WTC11 (cell line): ENCODE measurements around the gene OR51E1. TPM values are rescaled to one million over a fixed set of nuclear protein-coding genes. Genes with fewer than 3 reads are reported as not detected.

Experiments
- ATAC-seq: fragments of 200-7000 bp; cut with Tn5 transposase; 2 replicates; pipeline ENCODE4 v1.10.0; 2021; ENCODE audit warnings: mild to moderate bottlenecking, moderate library complexity
- CTCF ChIA-PET: fragments of 300-600 bp; sonication (Branson Sonifier 250); formaldehyde crosslinking; loops from one replicate; lab custom pipeline; 2021; ENCODE audit warnings: antibody characterized with exemption; lab: Charles Lee
- POLR2A ChIA-PET: fragments of 350-600 bp; sonication (Branson Sonifier 250); formaldehyde crosslinking; loops from one replicate; lab custom pipeline; 2021; ENCODE audit warnings: antibody characterized with exemption; lab: Charles Lee
- DNase-seq: peaks from one replicate; pipeline ENCODE4 v3.0.0; 2021; ENCODE audit warnings: low spot score
- H3K27ac Mint-ChIP-seq: 2 replicates; pipeline ENCODE4 v1.8.0; 2021; ENCODE audit warnings: mixed read lengths
- H3K27me3 Mint-ChIP-seq: 2 replicates; pipeline ENCODE4 v1.8.0; 2021; ENCODE audit warnings: low read depth, mild to moderate bottlenecking, moderate library complexity, mixed read lengths
- H3K36me3 Mint-ChIP-seq: 2 replicates; pipeline ENCODE4 v1.8.0; 2021; ENCODE audit warnings: mixed read lengths
- H3K4me1 Mint-ChIP-seq: 2 replicates; pipeline ENCODE4 v1.8.0; 2022; ENCODE audit warnings: mixed read lengths
- H3K4me3 Mint-ChIP-seq: 2 replicates; pipeline ENCODE4 v1.8.0; 2021; ENCODE audit warnings: mild to moderate bottlenecking, moderate library complexity, mixed read lengths
- H3K9me3 Mint-ChIP-seq: 2 replicates; pipeline ENCODE4 v1.8.0; 2021; ENCODE audit warnings: mixed read lengths
- ARID4B ChIP-seq: sonication (generic); formaldehyde crosslinking; IDR thresholded peaks from 2 replicates; pipeline ENCODE4 v1.8.0; 2023; ENCODE audit warnings: missing genetic modification reagents, mild to moderate bottlenecking, borderline replicate concordance
- ATF1 ChIP-seq: sonication (generic); formaldehyde crosslinking; IDR thresholded peaks from 2 replicates; pipeline ENCODE4 v1.8.1; 2023; ENCODE audit warnings: mild to moderate bottlenecking, moderate library complexity, missing genetic modification reagents
- CTCF ChIP-seq: fragments of 200-600 bp; IDR thresholded peaks from 2 replicates; pipeline ENCODE4 v1.8.0; 2022; ENCODE audit warnings: antibody characterized with exemption
- ERG ChIP-seq: fragments of 250-450 bp; sonication (Bioruptor Pico); IDR thresholded peaks from 2 replicates; pipeline ENCODE4 v1.8.0; 2021; ENCODE audit warnings: mild to moderate bottlenecking
- NFE2L1 ChIP-seq: sonication (generic); formaldehyde crosslinking; IDR thresholded peaks from 2 replicates; pipeline ENCODE4 v1.8.1; 2023; ENCODE audit warnings: missing genetic modification reagents
- NFYB ChIP-seq: sonication (generic); formaldehyde crosslinking; conservative IDR thresholded peaks from 2 replicates; pipeline ENCODE4 v1.8.0; 2022; ENCODE audit warnings: low read depth, missing genetic modification reagents
- NR3C1 ChIP-seq: sonication (generic); formaldehyde crosslinking; conservative IDR thresholded peaks from 2 replicates; pipeline ENCODE4 v1.8.1; 2023; ENCODE audit warnings: low read depth, mild to moderate bottlenecking, missing genetic modification reagents
- PRRX2 ChIP-seq: fragments of 250-450 bp; sonication (Bioruptor Pico); IDR thresholded peaks from 2 replicates; pipeline ENCODE4 v1.8.0; 2021; ENCODE audit warnings: mild to moderate bottlenecking
- RELA ChIP-seq: sonication (generic); formaldehyde crosslinking; IDR thresholded peaks from 2 replicates; pipeline ENCODE4 v1.8.1; 2022; ENCODE audit warnings: missing genetic modification reagents, mild to moderate bottlenecking, borderline replicate concordance
- USF1 ChIP-seq: sonication (generic); formaldehyde crosslinking; IDR thresholded peaks from 2 replicates; pipeline ENCODE4 v1.8.0; 2022; ENCODE audit warnings: mild to moderate bottlenecking, missing genetic modification reagents
- ZBTB21 ChIP-seq: sonication (generic); formaldehyde crosslinking; IDR thresholded peaks from 2 replicates; pipeline ENCODE4 v1.8.1; 2023; ENCODE audit warnings: mild to moderate bottlenecking, missing genetic modification reagents, borderline replicate concordance
- ZNF138 ChIP-seq: sonication (generic); formaldehyde crosslinking; conservative IDR thresholded peaks from 2 replicates; pipeline ENCODE4 v1.8.1; 2022; ENCODE audit warnings: mild to moderate bottlenecking, moderate library complexity, missing genetic modification reagents
- ZNF232 ChIP-seq: sonication (generic); formaldehyde crosslinking; IDR thresholded peaks from 2 replicates; pipeline ENCODE4 v1.8.0; 2022; ENCODE audit warnings: mild to moderate bottlenecking, missing genetic modification reagents
- ZNF416 ChIP-seq: fragments of 250-450 bp; sonication (Bioruptor Pico); IDR thresholded peaks from 2 replicates; pipeline ENCODE4 v1.9.0; 2021; ENCODE audit warnings: mild to moderate bottlenecking, inconsistent platforms
- total RNA-seq: library from RNA; stranded (reverse); gene quantifications from 3 replicates; pipeline ENCODE4 v1.2.3, GENCODE V29; 2021
- TF ChIP-seq, protein P1 (sequence below): fragments of 250-450 bp; sonication (Bioruptor Pico); IDR thresholded peaks from 2 replicates; pipeline ENCODE4 v1.9.0; 2021; ENCODE audit warnings: moderate library complexity, mild to moderate bottlenecking, inconsistent platforms, borderline replicate concordance
- TF ChIP-seq, protein P2 (sequence below): sonication (generic); formaldehyde crosslinking; IDR thresholded peaks from 2 replicates; pipeline ENCODE4 v1.8.1; 2022; ENCODE audit warnings: low read depth, mild to moderate bottlenecking, moderate library complexity, missing genetic modification reagents, borderline replicate concordance
- TF ChIP-seq, protein P3 (sequence below): sonication (generic); formaldehyde crosslinking; IDR thresholded peaks from 2 replicates; pipeline ENCODE4 v1.8.1; 2023; ENCODE audit warnings: mild to moderate bottlenecking, missing genetic modification reagents, moderate library complexity
- TF ChIP-seq, protein P4 (sequence below): sonication (generic); formaldehyde crosslinking; IDR thresholded peaks from 2 replicates; pipeline ENCODE4 v1.8.1; 2022; ENCODE audit warnings: mild to moderate bottlenecking, missing genetic modification reagents, moderate library complexity, borderline replicate concordance
- TF ChIP-seq, protein P5 (sequence below): fragments of 250-450 bp; sonication (Bioruptor Pico); IDR thresholded peaks from 2 replicates; pipeline ENCODE4 v1.9.0; 2021; ENCODE audit warnings: mild to moderate bottlenecking

OR51E1 gene
- total RNA-seq, 1 experiment from 2014 or later = not detected

- TF ChIP-seq, protein P1, sequence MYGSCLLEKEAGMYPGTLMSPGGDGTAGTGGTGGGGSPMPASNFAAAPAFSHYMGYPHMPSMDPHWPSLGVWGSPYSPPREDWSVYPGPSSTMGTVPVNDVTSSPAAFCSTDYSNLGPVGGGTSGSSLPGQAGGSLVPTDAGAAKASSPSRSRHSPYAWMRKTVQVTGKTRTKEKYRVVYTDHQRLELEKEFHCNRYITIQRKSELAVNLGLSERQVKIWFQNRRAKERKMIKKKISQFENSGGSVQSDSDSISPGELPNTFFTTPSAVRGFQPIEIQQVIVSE = no peak
- TF ChIP-seq, protein P2, sequence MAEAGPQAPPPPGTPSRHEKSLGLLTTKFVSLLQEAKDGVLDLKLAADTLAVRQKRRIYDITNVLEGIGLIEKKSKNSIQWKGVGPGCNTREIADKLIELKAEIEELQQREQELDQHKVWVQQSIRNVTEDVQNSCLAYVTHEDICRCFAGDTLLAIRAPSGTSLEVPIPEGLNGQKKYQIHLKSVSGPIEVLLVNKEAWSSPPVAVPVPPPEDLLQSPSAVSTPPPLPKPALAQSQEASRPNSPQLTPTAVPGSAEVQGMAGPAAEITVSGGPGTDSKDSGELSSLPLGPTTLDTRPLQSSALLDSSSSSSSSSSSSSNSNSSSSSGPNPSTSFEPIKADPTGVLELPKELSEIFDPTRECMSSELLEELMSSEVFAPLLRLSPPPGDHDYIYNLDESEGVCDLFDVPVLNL (CRISPR knock-in tag) = no peak
- TF ChIP-seq RELA (CRISPR knock-in tag) (no peak), ZNF138 (CRISPR knock-in tag) (no peak), ZNF232 (no peak)
- Mint-ChIP-seq H3K4me3 (no peak overlapping the region), H3K27ac (no peak overlapping the region), H3K36me3 (no peaks in the 10 kb centered on the region), H3K4me1 (peaks cover 9% of the 10 kb centered on the region), H3K27me3 (peaks cover 22% of the 10 kb centered on the region), H3K9me3 (peaks cover 9% of the 10 kb centered on the region)
- DNase-seq = no peak
- CTCF ChIA-PET = no interaction called here
- no peak for ATAC-seq
- POLR2A ChIA-PET = no interaction called here
Measured at GRCh38 chr11:4610258-4610935, 33.4 kb upstream of the OR51E1 start.

DNA sequence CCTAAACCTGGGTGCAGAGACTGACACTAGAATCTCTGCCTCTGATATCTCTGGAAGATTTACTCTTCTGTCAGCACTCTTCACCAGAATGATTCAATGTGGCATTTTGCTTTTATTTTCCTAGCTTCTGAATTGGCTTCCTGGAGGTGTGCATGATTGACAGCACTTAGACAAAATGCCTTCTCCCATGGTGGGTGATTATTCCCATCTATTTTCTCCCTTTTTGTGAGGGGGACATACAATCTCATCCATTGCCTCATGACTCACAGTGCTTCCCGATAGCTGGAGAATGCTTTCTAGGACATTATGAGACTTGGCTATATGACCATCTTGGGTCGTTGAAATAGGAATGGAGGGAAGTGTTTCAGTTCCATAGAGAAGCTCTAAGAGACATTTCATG lies 31.8 kb upstream of the OR51E1 start:
- TF ChIP-seq ZBTB21 (CRISPR knock-in tag) = no peak
- TF ChIP-seq, protein P3, sequence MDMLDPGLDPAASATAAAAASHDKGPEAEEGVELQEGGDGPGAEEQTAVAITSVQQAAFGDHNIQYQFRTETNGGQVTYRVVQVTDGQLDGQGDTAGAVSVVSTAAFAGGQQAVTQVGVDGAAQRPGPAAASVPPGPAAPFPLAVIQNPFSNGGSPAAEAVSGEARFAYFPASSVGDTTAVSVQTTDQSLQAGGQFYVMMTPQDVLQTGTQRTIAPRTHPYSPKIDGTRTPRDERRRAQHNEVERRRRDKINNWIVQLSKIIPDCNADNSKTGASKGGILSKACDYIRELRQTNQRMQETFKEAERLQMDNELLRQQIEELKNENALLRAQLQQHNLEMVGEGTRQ (CRISPR knock-in tag) = no peak
- no peak for TF ChIP-seq USF1 (CRISPR knock-in tag)
- no peak for TF ChIP-seq ERG (CRISPR knock-in tag)
- no peak for TF ChIP-seq CTCF
- TF ChIP-seq ZNF416 (CRISPR knock-in tag) = no peak
- TF ChIP-seq, protein P4, sequence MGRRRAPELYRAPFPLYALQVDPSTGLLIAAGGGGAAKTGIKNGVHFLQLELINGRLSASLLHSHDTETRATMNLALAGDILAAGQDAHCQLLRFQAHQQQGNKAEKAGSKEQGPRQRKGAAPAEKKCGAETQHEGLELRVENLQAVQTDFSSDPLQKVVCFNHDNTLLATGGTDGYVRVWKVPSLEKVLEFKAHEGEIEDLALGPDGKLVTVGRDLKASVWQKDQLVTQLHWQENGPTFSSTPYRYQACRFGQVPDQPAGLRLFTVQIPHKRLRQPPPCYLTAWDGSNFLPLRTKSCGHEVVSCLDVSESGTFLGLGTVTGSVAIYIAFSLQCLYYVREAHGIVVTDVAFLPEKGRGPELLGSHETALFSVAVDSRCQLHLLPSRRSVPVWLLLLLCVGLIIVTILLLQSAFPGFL (CRISPR knock-in tag) = no peak
- no peak for TF ChIP-seq NR3C1
- TF ChIP-seq RELA (CRISPR knock-in tag) = no peak
- no peak for TF ChIP-seq ARID4B (CRISPR knock-in tag)
- no peak for TF ChIP-seq PRRX2 (CRISPR knock-in tag)
- TF ChIP-seq ATF1 = no peak
- TF ChIP-seq NFYB (CRISPR knock-in tag) = no peak
- TF ChIP-seq NFE2L1 (CRISPR knock-in tag) = no peak
- TF ChIP-seq, protein P5, sequence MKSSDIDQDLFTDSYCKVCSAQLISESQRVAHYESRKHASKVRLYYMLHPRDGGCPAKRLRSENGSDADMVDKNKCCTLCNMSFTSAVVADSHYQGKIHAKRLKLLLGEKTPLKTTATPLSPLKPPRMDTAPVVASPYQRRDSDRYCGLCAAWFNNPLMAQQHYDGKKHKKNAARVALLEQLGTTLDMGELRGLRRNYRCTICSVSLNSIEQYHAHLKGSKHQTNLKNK (CRISPR knock-in tag) = no peak
- ATAC-seq = no peak
- no peak for DNase-seq
- POLR2A ChIA-PET = no interaction called here
- no peaks in the 10 kb centered on the region for H3K36me3 Mint-ChIP-seq
- no peak overlapping the region for H3K27ac Mint-ChIP-seq
- no peak overlapping the region for H3K4me3 Mint-ChIP-seq
- CTCF ChIA-PET = interaction anchor here (0.7 kb wide), 1 partner anchor 25 kb away, joined by 4 read pairs; no protein-coding TSS in a partner anchor
- H3K27me3 Mint-ChIP-seq = peaks cover 22% of the 10 kb centered on the region
- peaks cover 13% of the 10 kb centered on the region for H3K9me3 Mint-ChIP-seq
- peaks cover 7% of the 10 kb centered on the region for H3K4me1 Mint-ChIP-seq
